Brain microvascular endothelial cell (primary cell): ENCODE data around the gene ZNF622.

Experiments
- DNase-seq: peaks from one replicate; pipeline ENCODE4 v3.0.0-alpha.2; 2020
- H3K27ac ChIP-seq: fragments of 250-450 bp; sonication (Bioruptor Pico); 2 replicates; pipeline ENCODE4 v1.5.1; 2020; ENCODE audit warnings: mild to moderate bottlenecking, moderate library complexity
- H3K27me3 ChIP-seq: fragments of 250-450 bp; sonication (Bioruptor Pico); replicated peaks from 2 replicates; pipeline ENCODE4 v1.5.1; 2020; ENCODE audit warnings: mild to moderate bottlenecking
- H3K36me3 ChIP-seq: fragments of 250-450 bp; sonication (Bioruptor Pico); replicated peaks from 2 replicates; pipeline ENCODE4 v1.5.1; 2020; ENCODE audit warnings: mild to moderate bottlenecking
- H3K4me3 ChIP-seq: 2 replicates; pipeline ENCODE4 v1.5.1; 2011; ENCODE audit warnings: low read depth, mild to moderate bottlenecking, control low read depth, low read length, moderate library complexity
- in situ Hi-C: cut with HindIII; loops from 2 replicates; pipeline ENCODE4 v1.10.0; 2017; ENCODE audit warnings: low sequenced_read_pairs, low pct_ligation_motif_present
- TF ChIP-seq, protein P1 (sequence below): IDR thresholded peaks from 2 replicates; pipeline ENCODE4 v1.5.1; 2011; ENCODE audit warnings: low read depth, mild to moderate bottlenecking, moderate library complexity, low read length, control low read depth, inconsistent platforms; ENCODE audit errors: missing control alignments

ZNF622 gene

DNA sequence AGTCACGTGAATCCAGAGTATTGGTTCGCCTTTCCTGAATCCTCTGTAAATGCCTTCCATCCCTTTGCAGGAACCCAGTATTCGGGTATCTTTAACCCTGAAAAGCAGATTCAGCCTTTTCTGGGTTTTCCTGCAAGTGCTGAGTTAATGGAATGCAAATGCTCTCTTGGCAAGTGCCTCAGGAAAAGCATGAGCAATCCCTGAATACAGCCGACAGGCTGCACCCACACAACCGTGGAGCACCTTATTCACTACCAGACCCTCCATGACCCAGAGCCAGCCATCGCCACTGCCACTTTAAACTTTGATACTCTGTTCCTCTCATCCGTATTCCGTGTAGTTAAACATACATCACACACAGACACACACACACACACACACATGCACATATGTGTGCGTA is 54.4 kb downstream of the ZNF622 start:
- Histone ChIP-seq H3K27ac (no peak overlapping the region), H3K27me3 (no peaks in the 10 kb centered on the region), H3K4me3 (no peak overlapping the region), H3K36me3 (no peaks in the 10 kb centered on the region)
- in situ Hi-C loops = no loop called here
- TF ChIP-seq, protein P1, sequence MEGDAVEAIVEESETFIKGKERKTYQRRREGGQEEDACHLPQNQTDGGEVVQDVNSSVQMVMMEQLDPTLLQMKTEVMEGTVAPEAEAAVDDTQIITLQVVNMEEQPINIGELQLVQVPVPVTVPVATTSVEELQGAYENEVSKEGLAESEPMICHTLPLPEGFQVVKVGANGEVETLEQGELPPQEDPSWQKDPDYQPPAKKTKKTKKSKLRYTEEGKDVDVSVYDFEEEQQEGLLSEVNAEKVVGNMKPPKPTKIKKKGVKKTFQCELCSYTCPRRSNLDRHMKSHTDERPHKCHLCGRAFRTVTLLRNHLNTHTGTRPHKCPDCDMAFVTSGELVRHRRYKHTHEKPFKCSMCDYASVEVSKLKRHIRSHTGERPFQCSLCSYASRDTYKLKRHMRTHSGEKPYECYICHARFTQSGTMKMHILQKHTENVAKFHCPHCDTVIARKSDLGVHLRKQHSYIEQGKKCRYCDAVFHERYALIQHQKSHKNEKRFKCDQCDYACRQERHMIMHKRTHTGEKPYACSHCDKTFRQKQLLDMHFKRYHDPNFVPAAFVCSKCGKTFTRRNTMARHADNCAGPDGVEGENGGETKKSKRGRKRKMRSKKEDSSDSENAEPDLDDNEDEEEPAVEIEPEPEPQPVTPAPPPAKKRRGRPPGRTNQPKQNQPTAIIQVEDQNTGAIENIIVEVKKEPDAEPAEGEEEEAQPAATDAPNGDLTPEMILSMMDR = no peak
- no peak for DNase-seq

DNA sequence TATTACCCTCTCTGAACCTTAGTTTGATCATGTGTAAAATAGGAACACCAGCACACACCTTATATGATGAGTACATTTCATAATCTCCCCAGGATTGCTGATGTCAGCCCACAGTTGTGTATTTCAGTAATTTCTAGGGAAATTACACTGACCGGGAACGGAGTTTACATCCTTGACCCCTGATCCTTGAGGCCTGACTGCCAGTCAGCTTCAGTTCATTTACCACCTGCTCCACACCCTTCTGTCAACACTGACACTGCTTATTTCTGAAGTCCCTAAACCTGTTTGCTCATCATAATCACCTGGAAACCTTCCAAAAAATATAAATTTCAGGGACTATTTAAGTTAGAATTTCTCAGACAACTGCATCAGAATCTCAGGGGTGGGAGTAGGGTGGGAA is 55.3 kb downstream of the ZNF622 start:
- H3K27ac ChIP-seq = no peak overlapping the region
- H3K27me3 ChIP-seq = no peaks in the 10 kb centered on the region
- DNase-seq = no peak
- TF ChIP-seq, protein P1 = no peak
- no peak overlapping the region for H3K4me3 ChIP-seq
- no peaks in the 10 kb centered on the region for H3K36me3 ChIP-seq
- in situ Hi-C loops = no loop called here

DNA sequence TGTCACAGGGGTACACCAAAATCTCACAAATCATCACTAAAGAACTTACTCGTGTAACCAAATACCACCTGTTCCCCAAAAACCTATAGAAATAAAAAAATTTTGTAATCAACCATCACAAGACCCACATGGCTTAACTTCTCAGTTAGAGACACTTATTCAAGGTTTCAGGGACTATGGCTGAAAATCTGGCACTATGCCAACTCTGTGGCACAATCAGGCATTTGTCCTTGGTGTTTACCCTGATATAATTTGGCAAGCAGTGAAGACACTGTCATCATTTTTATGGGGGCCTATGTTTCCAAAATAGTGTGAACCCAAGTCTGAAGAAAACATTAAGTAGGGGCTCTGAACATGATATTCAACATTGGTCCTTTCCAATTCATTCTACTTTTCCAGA is 59.0 kb downstream of the ZNF622 start:
- Histone ChIP-seq H3K36me3 (no peaks in the 10 kb centered on the region), H3K27ac (no peak overlapping the region), H3K4me3 (no peak overlapping the region), H3K27me3 (no peaks in the 10 kb centered on the region)
- in situ Hi-C loops = no loop called here
- DNase-seq = no peak
- TF ChIP-seq, protein P1 = no peak

DNA sequence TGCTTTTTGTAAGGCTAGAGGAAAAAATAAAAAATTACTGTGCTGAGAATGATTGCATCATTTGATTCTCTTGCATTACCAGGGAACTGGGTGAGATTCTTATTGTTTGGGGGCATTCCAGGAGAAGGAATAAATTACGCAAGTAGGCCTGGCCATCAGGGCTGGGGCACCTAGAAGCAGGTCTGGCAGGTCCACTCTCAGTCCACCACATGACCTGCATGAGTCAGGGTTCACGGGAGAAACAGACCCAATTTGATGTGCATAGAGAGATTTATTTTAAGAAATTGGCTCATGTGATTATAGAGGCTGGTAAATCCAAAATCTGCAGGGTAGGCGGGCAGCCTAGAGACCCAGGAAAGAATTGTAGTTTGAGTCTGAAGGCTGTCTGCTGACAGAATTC is 59.6 kb downstream of the ZNF622 start:
- in situ Hi-C loops = no loop called here
- Histone ChIP-seq H3K27ac (no peak overlapping the region), H3K4me3 (no peak overlapping the region), H3K27me3 (no peaks in the 10 kb centered on the region), H3K36me3 (no peaks in the 10 kb centered on the region)
- TF ChIP-seq, protein P1 = no peak
- DNase-seq = no peak
